PC-9 (cell line): ENCODE measurements around the gene GRB14. TPM values are rescaled to one million over a fixed set of nuclear protein-coding genes. Genes with fewer than 3 reads are reported as not detected.

Experiments used
- BruUV-seq: library from RNA; stranded (reverse); fragments of 400-500 nt; replicated peaks from 2 replicates; lab custom pipeline; 2021; lab: Mats Ljungman, UMichigan
- CTCF ChIA-PET: fragments of 300-600 bp; sonication (Branson Sonifier 250); formaldehyde crosslinking; loops from one replicate; lab custom pipeline; 2022; ENCODE audit warnings: antibody characterized with exemption; lab: Charles Lee
- POLR2A ChIA-PET: fragments of 300-600 bp; sonication (Branson Sonifier 250); formaldehyde crosslinking; loops from one replicate; lab custom pipeline; 2022; ENCODE audit warnings: antibody characterized with exemption; ENCODE audit not compliant: unreplicated experiment; lab: Charles Lee
- DNase-seq, 2 experiments: peaks; one replicate each; pipeline versions ENCODE4 v3.0.0 to v3.0.0-alpha.2; 2015 to 2022; ENCODE audit warnings: mixed read lengths in 1 of 2
- H2AFZ ChIP-seq: fragments of 200-600 bp; sonication (generic); 2 replicates; pipeline ENCODE4 v1.8.1; 2017; ENCODE audit warnings: antibody characterized with exemption
- H3F3A ChIP-seq: fragments of 200-600 bp; sonication (generic); 2 replicates; pipeline ENCODE4 v1.8.1; 2017; ENCODE audit warnings: antibody characterized with exemption, mild to moderate bottlenecking, low read depth; ENCODE audit not compliant: insufficient read depth
- H3K27ac ChIP-seq: fragments of 200-600 bp; sonication (generic); 2 replicates; pipeline ENCODE4 v1.6.1; 2016; ENCODE audit warnings: mixed run types
- H3K27me3 ChIP-seq: fragments of 200-600 bp; sonication (generic); 2 replicates; pipeline ENCODE4 v1.6.1; 2016; ENCODE audit warnings: low read depth, mixed run types; ENCODE audit not compliant: insufficient read depth
- H3K36me3 ChIP-seq: fragments of 200-600 bp; sonication (generic); 2 replicates; pipeline ENCODE4 v1.6.1; 2016; ENCODE audit warnings: low read depth, mixed run types
- H3K4me1 ChIP-seq: fragments of 200-600 bp; sonication (generic); replicated peaks from 2 replicates; pipeline ENCODE4 v1.6.1; 2016; ENCODE audit warnings: mixed run types; ENCODE audit not compliant: insufficient read depth
- H3K4me2 ChIP-seq: fragments of 200-600 bp; sonication (generic); 2 replicates; pipeline ENCODE4 v1.6.1; 2017; ENCODE audit warnings: mixed run types
- H3K4me3 ChIP-seq: fragments of 200-600 bp; sonication (generic); 2 replicates; pipeline ENCODE4 v1.6.1; 2016; ENCODE audit warnings: mixed run types
- H3K79me2 ChIP-seq: fragments of 200-600 bp; sonication (generic); 2 replicates; pipeline ENCODE4 v1.6.1; 2017; ENCODE audit warnings: low read depth, mixed run types
- H3K9me2 ChIP-seq: fragments of 200-600 bp; sonication (generic); 2 replicates; pipeline ENCODE4 v1.8.1; 2017; ENCODE audit warnings: mild to moderate bottlenecking; ENCODE audit not compliant: insufficient read depth
- H3K9me3 ChIP-seq: fragments of 200-600 bp; sonication (generic); 2 replicates; pipeline ENCODE4 v1.8.1; 2016; ENCODE audit warnings: low read depth; ENCODE audit not compliant: insufficient read depth
- H4K20me1 ChIP-seq: fragments of 200-600 bp; sonication (generic); 2 replicates; pipeline ENCODE4 v1.8.1; 2017; ENCODE audit not compliant: insufficient read depth
- CTCF ChIP-seq: fragments of 200-600 bp; sonication (generic); conservative IDR thresholded peaks from 2 replicates; pipeline ENCODE4 v1.6.1; 2017; ENCODE audit warnings: mixed run types, antibody characterized with exemption, mild to moderate bottlenecking, moderate library complexity
- EZH2 ChIP-seq: fragments of 200-600 bp; sonication (generic); IDR thresholded peaks from 2 replicates; pipeline ENCODE4 v1.8.0; 2017; ENCODE audit warnings: antibody characterized with exemption, low read depth
- intact Hi-C: fragments of 100-400 bp; cut with micrococcal nuclease; formaldehyde crosslinking; loops from one replicate; pipeline ENCODE4 v1.10.0; 2022; ENCODE audit not compliant: unreplicated experiment
- total RNA-seq: library from RNA; stranded (reverse); gene quantifications from 2 replicates; pipeline ENCODE4 v1.2.3, GENCODE V29; 2021

GRB14 gene
- total RNA-seq, 1 experiment from 2014 or later = 3.4 TPM

GRCh38 chr2:164457271-164457670 is 164.0 kb downstream of the GRB14 start:
- no peak for DNase-seq
- Histone ChIP-seq H3K4me3 (no peak overlapping the region), H3K4me2 (no peak overlapping the region), H3K27ac (no peak overlapping the region), H3K9me2 (no peaks in the 10 kb centered on the region), H3K9me3 (no peaks in the 10 kb centered on the region), H3K36me3 (no peaks in the 10 kb centered on the region), H2AFZ (no peak overlapping the region), H3K4me1 (no peaks in the 10 kb centered on the region), H3K79me2 (no peaks in the 10 kb centered on the region), H3K27me3 (no peaks in the 10 kb centered on the region), H4K20me1 (no peaks in the 10 kb centered on the region), H3F3A (no peaks in the 10 kb centered on the region)
- intact Hi-C loops = no loop called here
- POLR2A ChIA-PET = no interaction called here
- no TSS peak for BruUV-seq
- no peak for TF ChIP-seq CTCF
- no peak for TF ChIP-seq EZH2
- CTCF ChIA-PET = no interaction called here

GRCh38 chr2:164456619-164457018 is 164.7 kb downstream of the GRB14 start:
- ChIA-PET CTCF (no interaction called here), POLR2A (no interaction called here)
- no peak overlapping the region for H3K4me2 ChIP-seq
- H3K79me2 ChIP-seq = no peaks in the 10 kb centered on the region
- intact Hi-C loops = no loop called here
- no peak overlapping the region for H3K4me3 ChIP-seq
- H3F3A ChIP-seq = no peaks in the 10 kb centered on the region
- no peaks in the 10 kb centered on the region for H3K4me1 ChIP-seq
- no peaks in the 10 kb centered on the region for H4K20me1 ChIP-seq
- H3K36me3 ChIP-seq = no peaks in the 10 kb centered on the region
- H3K27me3 ChIP-seq = no peaks in the 10 kb centered on the region
- no peak for DNase-seq
- H3K27ac ChIP-seq = no peak overlapping the region
- no TSS peak for BruUV-seq
- no peaks in the 10 kb centered on the region for H3K9me3 ChIP-seq
- no peaks in the 10 kb centered on the region for H3K9me2 ChIP-seq
- no peak for TF ChIP-seq CTCF
- no peak for TF ChIP-seq EZH2
- no peak overlapping the region for H2AFZ ChIP-seq

GRCh38 chr2:164453656-164454305 is 167.5 kb downstream of the GRB14 start:
- H3K79me2 ChIP-seq = no peaks in the 10 kb centered on the region
- no peaks in the 10 kb centered on the region for H3K9me2 ChIP-seq
- no peaks in the 10 kb centered on the region for H3K27me3 ChIP-seq
- no peak overlapping the region for H3K4me2 ChIP-seq
- no peak overlapping the region for H3K4me3 ChIP-seq
- intact Hi-C loops = no loop called here
- no peaks in the 10 kb centered on the region for H3K4me1 ChIP-seq
- TF ChIP-seq CTCF = no peak
- TF ChIP-seq EZH2 = no peak
- H3F3A ChIP-seq = no peaks in the 10 kb centered on the region
- H4K20me1 ChIP-seq = no peaks in the 10 kb centered on the region
- no peak overlapping the region for H2AFZ ChIP-seq
- CTCF ChIA-PET = no interaction called here
- H3K27ac ChIP-seq = no peak overlapping the region
- BruUV-seq = no TSS peak
- H3K9me3 ChIP-seq = no peaks in the 10 kb centered on the region
- POLR2A ChIA-PET = no interaction called here
- no peaks in the 10 kb centered on the region for H3K36me3 ChIP-seq
- DNase-seq = no peak
